DOHH2 (cell line): Measurements from ENCODE around the gene HES1.

Experiments used
- H3F3A ChIP-seq: fragments of 200-600 bp; sonication (generic), shearing (Covaris generic); 2 replicates; pipeline ENCODE4 v1.6.0; 2016; ENCODE audit warnings: antibody characterized with exemption, mild to moderate bottlenecking; ENCODE audit not compliant: control insufficient read depth, insufficient read depth
- H3K27ac ChIP-seq: fragments of 200-600 bp; sonication (generic); 2 replicates; pipeline ENCODE4 v1.5.1; 2014; ENCODE audit warnings: low read depth, mild to moderate bottlenecking, low read length, moderate library complexity
- H3K27me3 ChIP-seq: fragments of 200-600 bp; sonication (generic); 2 replicates; pipeline ENCODE4 v1.6.1; 2014; ENCODE audit warnings: mild to moderate bottlenecking, low read length, mixed read lengths; ENCODE audit not compliant: control insufficient read depth
- H3K36me3 ChIP-seq: fragments of 200-600 bp; sonication (generic); 2 replicates; pipeline ENCODE4 v1.6.1; 2014; ENCODE audit warnings: mild to moderate bottlenecking, low read length, moderate library complexity, mixed read lengths; ENCODE audit not compliant: control insufficient read depth
- H3K4me1 ChIP-seq: fragments of 200-600 bp; sonication (generic); 2 replicates; pipeline ENCODE4 v1.6.1; 2014; ENCODE audit warnings: mild to moderate bottlenecking, low read length, mixed read lengths; ENCODE audit not compliant: control insufficient read depth
- H3K4me2 ChIP-seq: fragments of 200-600 bp; sonication (generic); 2 replicates; pipeline ENCODE4 v1.6.0; 2014; ENCODE audit warnings: mild to moderate bottlenecking, low read length, moderate library complexity
- H3K4me3 ChIP-seq: fragments of 200-600 bp; sonication (generic); 2 replicates; pipeline ENCODE4 v1.5.1; 2014; ENCODE audit warnings: mild to moderate bottlenecking, low read length, mixed read lengths
- H3K79me2 ChIP-seq: fragments of 200-600 bp; sonication (generic); 2 replicates; pipeline ENCODE4 v1.6.1; 2014; ENCODE audit warnings: mild to moderate bottlenecking, low read length, mixed read lengths; ENCODE audit not compliant: control insufficient read depth
- H3K9me2 ChIP-seq: fragments of 200-600 bp; sonication (generic); replicated peaks from 2 replicates; pipeline ENCODE4 v1.6.1; 2014; ENCODE audit warnings: mild to moderate bottlenecking, low read length, mixed read lengths; ENCODE audit not compliant: control insufficient read depth
- H3K9me3 ChIP-seq: fragments of 200-600 bp; sonication (generic); 2 replicates; pipeline ENCODE4 v1.6.1; 2014; ENCODE audit warnings: antibody characterized with exemption, low read length, mixed read lengths; ENCODE audit not compliant: control insufficient read depth, insufficient read depth
- H4K20me1 ChIP-seq: fragments of 200-600 bp; sonication (generic); 2 replicates; pipeline ENCODE4 v1.6.0; 2014; ENCODE audit warnings: low read depth, mild to moderate bottlenecking, antibody characterized with exemption, low read length, moderate library complexity; ENCODE audit not compliant: control insufficient read depth, insufficient read depth
- EZH2phosphoT487 ChIP-seq: fragments of 200-600 bp; sonication (generic); IDR thresholded peaks from 2 replicates; pipeline ENCODE4 v1.6.1; 2017; ENCODE audit warnings: borderline replicate concordance, mild to moderate bottlenecking, antibody characterized with exemption, low read length, moderate library complexity, mixed read lengths
- TF ChIP-seq, protein P1 (sequence below): fragments of 200-600 bp; sonication (generic); IDR thresholded peaks from one replicate; pipeline ENCODE4 v1.5.1; 2014; ENCODE audit warnings: antibody characterized with exemption, mild to moderate bottlenecking, low read depth, low read length; ENCODE audit not compliant: poor library complexity, severe bottlenecking

Gene HES1

DNA sequence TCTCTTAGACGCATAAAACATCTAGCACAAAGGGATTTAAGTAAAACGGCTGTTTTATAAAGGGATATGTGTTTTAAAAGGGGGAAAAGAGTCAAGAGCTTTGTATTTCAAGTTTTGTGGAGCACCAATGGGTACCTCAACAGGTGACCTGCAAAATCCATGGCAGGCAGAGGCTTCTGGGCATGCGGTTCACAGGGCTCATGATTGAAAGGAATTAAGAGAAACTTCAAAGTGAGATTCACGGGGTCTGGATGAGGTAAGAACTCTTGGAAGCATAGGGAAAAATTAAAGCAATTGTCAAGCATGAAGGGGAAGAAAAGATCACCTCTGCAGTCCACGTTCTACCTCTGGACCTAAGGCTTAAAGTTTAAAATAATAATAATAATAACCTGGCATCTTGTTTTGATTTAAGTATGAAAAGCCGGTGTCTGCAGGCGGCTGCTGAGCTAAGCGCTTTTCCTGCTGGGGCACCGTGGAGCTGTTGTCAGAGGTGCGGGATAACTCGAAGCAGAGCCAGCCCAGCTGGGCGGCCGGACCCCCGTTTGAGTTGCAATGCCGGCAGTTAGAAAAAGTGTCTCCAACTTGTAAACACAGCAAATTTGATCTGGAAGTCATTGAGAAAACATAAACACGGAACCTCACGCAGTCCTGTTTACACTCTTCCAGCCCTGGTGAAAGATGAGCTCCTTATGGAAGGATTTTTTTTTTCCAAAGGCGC lies 40.5 kb downstream of the HES1 start:
- Histone ChIP-seq H4K20me1 (no peaks in the 10 kb centered on the region), H3K4me3 (no peak overlapping the region), H3K27me3 (peaks cover 3% of the 10 kb centered on the region; the same call in 1 of the 2 replicates), H3K36me3 (no peaks in the 10 kb centered on the region), H3F3A (no peaks in the 10 kb centered on the region), H3K9me2 (no peaks in the 10 kb centered on the region), H3K4me2 (no peak overlapping the region), H3K4me1 (no peaks in the 10 kb centered on the region), H3K9me3 (no peaks in the 10 kb centered on the region), H3K79me2 (no peaks in the 10 kb centered on the region), H3K27ac (no peak overlapping the region)
- TF ChIP-seq, protein P1, sequence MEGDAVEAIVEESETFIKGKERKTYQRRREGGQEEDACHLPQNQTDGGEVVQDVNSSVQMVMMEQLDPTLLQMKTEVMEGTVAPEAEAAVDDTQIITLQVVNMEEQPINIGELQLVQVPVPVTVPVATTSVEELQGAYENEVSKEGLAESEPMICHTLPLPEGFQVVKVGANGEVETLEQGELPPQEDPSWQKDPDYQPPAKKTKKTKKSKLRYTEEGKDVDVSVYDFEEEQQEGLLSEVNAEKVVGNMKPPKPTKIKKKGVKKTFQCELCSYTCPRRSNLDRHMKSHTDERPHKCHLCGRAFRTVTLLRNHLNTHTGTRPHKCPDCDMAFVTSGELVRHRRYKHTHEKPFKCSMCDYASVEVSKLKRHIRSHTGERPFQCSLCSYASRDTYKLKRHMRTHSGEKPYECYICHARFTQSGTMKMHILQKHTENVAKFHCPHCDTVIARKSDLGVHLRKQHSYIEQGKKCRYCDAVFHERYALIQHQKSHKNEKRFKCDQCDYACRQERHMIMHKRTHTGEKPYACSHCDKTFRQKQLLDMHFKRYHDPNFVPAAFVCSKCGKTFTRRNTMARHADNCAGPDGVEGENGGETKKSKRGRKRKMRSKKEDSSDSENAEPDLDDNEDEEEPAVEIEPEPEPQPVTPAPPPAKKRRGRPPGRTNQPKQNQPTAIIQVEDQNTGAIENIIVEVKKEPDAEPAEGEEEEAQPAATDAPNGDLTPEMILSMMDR = no peak
- no peak for TF ChIP-seq EZH2phosphoT487

DNA sequence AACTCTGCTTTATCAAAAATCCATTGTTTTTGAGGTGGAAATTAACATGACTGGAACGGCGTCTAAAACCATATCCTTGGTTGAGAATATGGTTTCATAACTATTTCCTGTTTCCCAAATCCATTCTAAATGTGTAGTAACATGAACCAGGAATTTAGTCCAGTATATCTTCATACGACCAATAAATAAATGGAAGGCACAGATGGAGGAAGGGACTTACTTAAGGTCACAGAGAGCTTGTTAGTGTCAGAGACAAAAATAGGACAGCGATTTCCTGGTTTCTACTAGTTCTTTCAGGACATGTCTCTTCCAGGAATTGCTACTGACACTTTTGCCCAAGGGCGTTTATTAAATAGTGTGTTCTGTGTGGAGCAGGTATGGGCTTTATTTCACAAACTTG lies 41.2 kb downstream of the HES1 start:
- no peaks in the 10 kb centered on the region for H3F3A ChIP-seq
- H3K79me2 ChIP-seq = no peaks in the 10 kb centered on the region
- TF ChIP-seq, protein P1 = no peak
- no peak for TF ChIP-seq EZH2phosphoT487
- no peaks in the 10 kb centered on the region for H4K20me1 ChIP-seq
- no peak overlapping the region for H3K4me2 ChIP-seq
- no peaks in the 10 kb centered on the region for H3K36me3 ChIP-seq
- H3K4me1 ChIP-seq = no peaks in the 10 kb centered on the region
- H3K4me3 ChIP-seq = no peak overlapping the region
- no peak overlapping the region for H3K27ac ChIP-seq
- H3K27me3 ChIP-seq = peaks cover 3% of the 10 kb centered on the region; the same call in 1 of the 2 replicates
- no peaks in the 10 kb centered on the region for H3K9me3 ChIP-seq
- no peaks in the 10 kb centered on the region for H3K9me2 ChIP-seq

DNA sequence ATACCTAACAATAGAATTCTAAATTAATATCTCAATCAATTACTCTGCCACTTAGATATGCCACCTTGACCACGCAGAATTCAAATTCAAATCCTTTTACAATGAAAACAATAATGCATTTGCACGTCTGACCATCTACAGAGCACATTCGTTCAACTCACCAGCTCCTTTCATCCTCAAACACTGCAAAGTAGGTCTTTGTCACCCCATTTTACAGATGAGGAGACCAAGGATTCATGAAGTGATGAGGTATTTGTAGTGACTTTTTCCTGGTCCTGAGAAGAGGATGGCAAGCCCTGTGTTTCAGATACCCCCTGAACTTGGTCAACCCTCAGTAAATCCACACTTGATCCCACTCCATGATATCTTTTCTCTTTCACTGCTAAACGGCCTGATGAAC lies 42.2 kb downstream of the HES1 start:
- Histone ChIP-seq H3K27me3 (peaks cover 3% of the 10 kb centered on the region; the same call in 1 of the 2 replicates), H3K4me2 (no peak overlapping the region), H3K79me2 (no peaks in the 10 kb centered on the region), H3K9me2 (no peaks in the 10 kb centered on the region), H3K36me3 (no peaks in the 10 kb centered on the region), H3K27ac (no peak overlapping the region), H3K4me1 (no peaks in the 10 kb centered on the region), H3K4me3 (no peak overlapping the region), H3K9me3 (no peaks in the 10 kb centered on the region), H4K20me1 (no peaks in the 10 kb centered on the region), H3F3A (no peaks in the 10 kb centered on the region)
- no peak for TF ChIP-seq EZH2phosphoT487
- TF ChIP-seq, protein P1 = no peak

DNA sequence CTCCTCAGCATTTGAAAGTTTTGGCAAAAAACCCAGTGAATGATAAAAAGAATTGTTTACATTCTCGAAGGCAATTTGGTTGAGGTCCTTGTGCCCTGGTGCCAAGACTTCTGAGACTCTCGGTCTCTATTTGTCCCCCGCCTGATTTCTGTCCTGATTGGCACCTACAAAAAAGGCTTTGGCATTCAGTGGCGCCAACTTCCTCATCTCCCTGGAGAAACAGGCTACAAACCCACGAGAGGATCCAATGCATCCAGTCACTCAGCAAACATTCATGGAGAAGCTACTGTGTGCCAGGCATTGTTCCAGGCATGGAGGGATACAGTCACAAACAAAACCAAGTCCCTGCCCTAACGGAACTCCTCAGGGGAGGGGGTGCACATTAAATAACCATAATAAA lies 42.7 kb downstream of the HES1 start:
- H3K27ac ChIP-seq = no peak overlapping the region
- no peaks in the 10 kb centered on the region for H4K20me1 ChIP-seq
- no peak overlapping the region for H3K4me3 ChIP-seq
- TF ChIP-seq EZH2phosphoT487 = no peak
- TF ChIP-seq, protein P1 = no peak
- H3K36me3 ChIP-seq = no peaks in the 10 kb centered on the region
- H3K9me3 ChIP-seq = no peaks in the 10 kb centered on the region
- no peaks in the 10 kb centered on the region for H3K4me1 ChIP-seq
- H3F3A ChIP-seq = no peaks in the 10 kb centered on the region
- H3K4me2 ChIP-seq = no peak overlapping the region
- no peaks in the 10 kb centered on the region for H3K9me2 ChIP-seq
- no peaks in the 10 kb centered on the region for H3K79me2 ChIP-seq
- peaks cover 3% of the 10 kb centered on the region; the same call in 1 of the 2 replicates for H3K27me3 ChIP-seq
